Stomach (tissue), 9 donors: ENCODE measurements around the gene UBTD1. TPM values are rescaled to one million over a fixed set of nuclear protein-coding genes. Genes with fewer than 3 reads are reported as not detected.
A peak's percentile ranks its signal among the peaks of the same experiment; 100 is the strongest.
"Not testable (repeated sequence)": the region's sequence is repeated elsewhere in the genome, so short reads cannot be mapped to it uniquely, and the experiment has no call there.

Source experiments
- DNase-seq, 2 donors: peaks; one replicate each; pipeline versions ENCODE4 v3.0.0 to v3.0.0-alpha.2; 2013 to 2019
- H3K27ac ChIP-seq, 5 donors: fragments of 200-600 bp in 4 of 5; sonication (generic) in 4 of 5; one replicate each; pipeline ENCODE4 v1.5.1; 2013 to 2019; ENCODE audit warnings: mild to moderate bottlenecking in 1 of 5, moderate library complexity in 1 of 5
- H3K27me3 ChIP-seq, 3 donors: fragments of 200-600 bp; sonication (generic); one replicate each; pipeline ENCODE4 v1.5.1; 2017 to 2019; ENCODE audit warnings: mixed run types in 1 of 3
- H3K36me3 ChIP-seq, 4 donors: fragments of 200-600 bp; sonication (generic); 1 replicate in 3 of 4; 2 replicates in 1 of 4; pipeline ENCODE4 v1.5.1; 2016 to 2019
- H3K4me1 ChIP-seq, 4 donors: fragments of 200-600 bp; sonication (generic); one replicate each; pipeline ENCODE4 v1.5.1; 2016 to 2019
- H3K4me3 ChIP-seq, 4 donors: fragments of 200-600 bp; sonication (generic) in 3 of 4; one replicate each; pipeline ENCODE4 v1.5.1; 2016 to 2019; ENCODE audit warnings: mild to moderate bottlenecking in 1 of 4
- H3K9me3 ChIP-seq, 4 donors: fragments of 200-600 bp; sonication (generic); one replicate each; pipeline ENCODE4 v1.5.1; 2016 to 2019
- EP300 ChIP-seq: sonication (generic); formaldehyde crosslinking; IDR thresholded peaks from one replicate; pipeline ENCODE4 v1.6.1; 2017; ENCODE audit warnings: antibody characterized with exemption
- POLR2A ChIP-seq, 4 donors: fragments of 450-650 bp; IDR thresholded peaks; one replicate each; pipeline ENCODE4 v1.6.1; 2016; ENCODE audit warnings: antibody characterized with exemption in 4 of 4, control low read depth in 2 of 4, mild to moderate bottlenecking in 1 of 4, moderate library complexity in 1 of 4
- POLR2AphosphoS5 ChIP-seq, 3 donors: sonication (generic); formaldehyde crosslinking; IDR thresholded peaks; one replicate each; pipeline ENCODE4 v1.6.1; 2016; ENCODE audit warnings: antibody characterized with exemption in 3 of 3
- WGBS, 5 donors: extraction: QIAGEN DNeasy Blood & Tissue Kit in 3 of 5; methylation state at CpG; one replicate each; pipeline versions ENCODE4 v1.1.5 to v1.1.7; 2013 to 2018; 5-methylcytosine and 5-hydroxymethylcytosine counted together
- intact Hi-C: fragments of 100-400 bp; cut with DNase I; formaldehyde crosslinking; loops from one replicate; pipeline ENCODE4 v1.15.1; 2023; ENCODE audit warnings: low total_unique reads
- polyA plus RNA-seq, 3 donors: library from polyadenylated mRNA; stranded (reverse); fragments of 200-250 nt; gene quantifications; one replicate each; pipeline ENCODE4 v1.2.3, GENCODE V29; 2013
- total RNA-seq, 5 donors: library from RNA; depleted of rRNA; stranded (reverse); fragments of >200 nt; gene quantifications; one replicate each; pipeline versions ENCODE4 v1.1.0 to v1.2.3, GENCODE V29; 2014 to 2016
- TF ChIP-seq, protein P1 (sequence below), 7 experiments: fragments of 450-650 bp in 4 of 7; fragments of 200-600 bp in 3 of 7; sonication (generic) in 3 of 7; IDR thresholded peaks; one replicate each; pipeline ENCODE4 v1.5.1; 2016 to 2019; ENCODE audit warnings: antibody characterized with exemption in 7 of 7, control low read depth in 2 of 7, mild to moderate bottlenecking in 1 of 7
- donor health status: healthy with polysubstance abuse.
- donor health status: Bipolar disorder and iron deficiency.
- donor health status: healthy.

UBTD1 gene
- total and polyA plus RNA-seq, 8 donors, result 1.3 to 22.9 (median 8.1) TPM

DNA sequence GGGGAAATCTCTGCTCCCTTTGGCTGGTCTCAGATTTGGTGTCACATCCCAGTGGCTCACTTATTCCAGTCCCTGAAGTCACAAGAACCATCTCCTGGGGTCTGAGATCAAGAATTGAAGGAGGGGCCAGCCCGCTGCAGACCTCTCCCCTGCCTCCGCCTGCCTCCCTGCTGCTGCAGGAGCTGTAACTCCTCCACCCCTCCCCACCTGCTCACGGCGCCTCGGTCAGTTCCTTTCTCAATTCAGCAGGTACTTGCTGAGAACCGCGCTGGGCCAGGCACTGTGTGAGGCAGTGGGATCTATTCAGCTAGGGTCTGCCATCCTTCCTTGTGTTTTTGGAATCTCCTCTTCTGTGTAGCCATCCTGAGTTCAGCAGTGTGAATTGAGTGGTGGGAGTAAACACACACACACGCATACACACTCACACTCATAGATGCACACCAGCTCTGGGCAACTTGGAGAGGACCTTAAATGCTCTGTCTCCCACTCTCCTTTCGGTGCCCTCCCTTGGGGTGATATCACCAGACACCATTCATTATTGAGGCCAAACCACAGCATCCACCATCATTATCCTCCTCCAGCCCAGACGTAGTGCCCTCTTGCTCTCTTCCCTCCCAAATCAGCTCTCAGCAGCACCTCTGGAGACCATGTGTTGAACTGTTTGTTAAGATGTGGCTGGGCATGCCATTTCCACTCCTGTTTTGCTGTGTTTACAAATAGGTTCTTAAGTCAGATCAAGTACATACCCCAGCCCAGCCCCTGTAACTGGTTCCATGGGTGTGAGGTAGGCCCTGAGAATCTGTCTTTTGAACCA lies 51.8 kb downstream of the UBTD1 start:
- TF ChIP-seq POLR2A (IDR thresholded peaks at IDR 0.05) (no peak), EP300 (no peak), POLR2AphosphoS5 (IDR thresholded peaks at IDR 0.05) (no peak)
- TF ChIP-seq, protein P1, sequence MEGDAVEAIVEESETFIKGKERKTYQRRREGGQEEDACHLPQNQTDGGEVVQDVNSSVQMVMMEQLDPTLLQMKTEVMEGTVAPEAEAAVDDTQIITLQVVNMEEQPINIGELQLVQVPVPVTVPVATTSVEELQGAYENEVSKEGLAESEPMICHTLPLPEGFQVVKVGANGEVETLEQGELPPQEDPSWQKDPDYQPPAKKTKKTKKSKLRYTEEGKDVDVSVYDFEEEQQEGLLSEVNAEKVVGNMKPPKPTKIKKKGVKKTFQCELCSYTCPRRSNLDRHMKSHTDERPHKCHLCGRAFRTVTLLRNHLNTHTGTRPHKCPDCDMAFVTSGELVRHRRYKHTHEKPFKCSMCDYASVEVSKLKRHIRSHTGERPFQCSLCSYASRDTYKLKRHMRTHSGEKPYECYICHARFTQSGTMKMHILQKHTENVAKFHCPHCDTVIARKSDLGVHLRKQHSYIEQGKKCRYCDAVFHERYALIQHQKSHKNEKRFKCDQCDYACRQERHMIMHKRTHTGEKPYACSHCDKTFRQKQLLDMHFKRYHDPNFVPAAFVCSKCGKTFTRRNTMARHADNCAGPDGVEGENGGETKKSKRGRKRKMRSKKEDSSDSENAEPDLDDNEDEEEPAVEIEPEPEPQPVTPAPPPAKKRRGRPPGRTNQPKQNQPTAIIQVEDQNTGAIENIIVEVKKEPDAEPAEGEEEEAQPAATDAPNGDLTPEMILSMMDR (IDR thresholded peaks at IDR 0.05), result no peak
- Histone ChIP-seq H3K27ac (peak overlapping the region in 1 of 5 donors; percentile 11), H3K4me3 (no peak overlapping the region), H3K27me3 (no peaks in the 10 kb centered on the region), H3K36me3 (peaks cover 0 to 4% (median 0%) of the 10 kb centered on the region in 4 donors), H3K9me3 (peaks cover 0 to 8% (median 0%) of the 10 kb centered on the region in 4 donors), H3K4me1 (peaks cover 0 to 18% (median 7%) of the 10 kb centered on the region in 4 donors)
- 77 to 90% (median 84%) methylated on average over 10 of the region's 10 CpGs for WGBS, 5 donors
- DNase-seq, result no peak
- intact Hi-C loops, result loop anchor here (10.0 kb wide), 1 partner anchor 86 kb away; no protein-coding TSS in a partner anchor

DNA sequence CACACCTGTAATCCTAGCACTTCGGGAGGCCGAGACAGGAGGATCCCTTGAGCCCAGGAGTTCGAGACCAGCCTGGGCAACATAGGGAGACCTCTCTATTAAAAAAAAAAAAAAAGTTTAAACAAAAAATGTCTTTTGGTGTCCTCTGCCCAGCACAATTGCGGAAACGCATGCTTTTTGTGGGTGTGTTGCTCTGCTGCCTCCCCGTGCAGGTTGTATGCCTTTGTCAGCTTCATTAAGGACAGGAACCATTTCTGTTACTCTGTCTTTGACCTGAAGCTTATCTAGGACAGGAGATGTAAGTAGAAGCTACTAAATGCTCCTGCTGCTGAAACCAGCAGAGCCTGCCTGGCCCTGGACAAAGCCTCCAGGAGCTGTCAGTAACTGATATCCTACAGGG lies 52.5 kb downstream of the UBTD1 start:
- H3K4me1 ChIP-seq, result peaks cover 0 to 18% (median 7%) of the 10 kb centered on the region in 4 donors
- intact Hi-C loops, result loop anchor here (10.0 kb wide), 1 partner anchor 86 kb away; no protein-coding TSS in a partner anchor
- H3K27ac ChIP-seq, result no peak overlapping the region
- no peak overlapping the region for H3K4me3 ChIP-seq
- H3K36me3 ChIP-seq, result peaks cover 0 to 4% (median 0%) of the 10 kb centered on the region in 4 donors
- 76 to 96% (median 87%) methylated on average over 6 of the region's 6 CpGs for WGBS, 5 donors
- H3K27me3 ChIP-seq, result no peaks in the 10 kb centered on the region
- DNase-seq, result no peak
- TF ChIP-seq POLR2A (IDR thresholded peaks at IDR 0.05) (no peak), POLR2AphosphoS5 (IDR thresholded peaks at IDR 0.05) (no peak), EP300 (no peak)
- TF ChIP-seq, protein P1 (IDR thresholded peaks at IDR 0.05), result no peak
- H3K9me3 ChIP-seq, result peaks cover 0 to 15% (median 0%) of the 10 kb centered on the region in 4 donors

DNA sequence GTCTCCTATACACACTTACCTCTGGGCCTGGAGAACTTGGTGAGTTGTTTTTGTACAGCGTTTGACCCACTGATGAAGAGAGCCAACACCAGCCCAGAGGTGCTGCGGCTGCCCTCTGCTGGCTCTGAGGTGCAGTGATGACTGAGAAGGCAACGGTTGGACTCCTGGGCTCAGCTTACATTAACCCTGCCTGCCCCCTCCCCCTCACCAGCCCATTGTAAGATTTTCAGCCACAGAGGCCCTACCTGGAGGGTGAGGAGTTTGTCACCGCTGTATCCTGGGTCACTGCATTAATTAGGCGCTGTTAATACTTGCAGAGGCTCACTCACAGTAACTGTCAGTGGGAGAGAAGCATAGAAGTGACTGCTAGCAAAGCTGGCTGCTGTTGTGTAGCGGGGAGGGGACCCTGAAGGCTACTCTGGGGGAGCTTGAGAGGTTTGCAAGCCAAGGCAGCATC lies 54.9 kb downstream of the UBTD1 start:
- peak in 1 of 3 donors; percentile 52 for TF ChIP-seq POLR2AphosphoS5 (IDR thresholded peaks at IDR 0.05)
- TF ChIP-seq, protein P1 (IDR thresholded peaks at IDR 0.05), result peak in 5 of 7 experiments; percentile 60 to 71 (median 63)
- TF ChIP-seq POLR2A (IDR thresholded peaks at IDR 0.05), result no peak
- TF ChIP-seq EP300, result no peak
- Histone ChIP-seq H3K27me3 (no peaks in the 10 kb centered on the region), H3K36me3 (peaks cover 0 to 4% (median 0%) of the 10 kb centered on the region in 4 donors), H3K9me3 (peaks cover 0 to 22% (median 0%) of the 10 kb centered on the region in 4 donors), H3K4me1 (peaks cover 0 to 13% (median 4%) of the 10 kb centered on the region in 4 donors), H3K4me3 (no peak overlapping the region), H3K27ac (no peak overlapping the region)
- DNase-seq, result peak; percentile 68 to 82
- intact Hi-C loops, result loop anchor here (10.0 kb wide), 1 partner anchor 89 kb away; no protein-coding TSS in a partner anchor
- 20 to 26% (median 22%) methylated on average over 4 to 6 of the region's 6 CpGs for WGBS, 5 donors

DNA sequence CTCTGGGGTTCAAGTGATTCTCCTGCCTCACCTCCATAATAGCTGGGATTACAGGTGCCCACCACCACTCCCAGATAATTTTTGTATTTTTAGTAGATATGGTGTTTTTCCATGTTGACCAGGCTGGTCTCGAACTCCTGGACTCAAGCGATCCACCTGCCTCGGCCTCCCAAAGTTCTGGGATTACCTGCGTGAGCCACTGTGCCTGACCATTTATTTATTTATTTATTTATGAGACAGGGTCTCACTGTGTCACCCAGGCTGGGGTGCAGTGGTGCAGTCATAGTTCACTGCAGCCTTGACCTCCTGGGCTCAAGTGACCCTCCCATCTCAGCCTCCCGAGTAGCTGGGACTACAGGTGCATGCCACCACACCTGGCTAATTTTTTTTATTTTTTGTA lies 55.6 kb downstream of the UBTD1 start:
- H3K27me3 ChIP-seq, H3K27ac ChIP-seq, DNase-seq, H3K4me3 ChIP-seq, H3K36me3 ChIP-seq: not testable (repeated sequence)
- peaks cover 0 to 22% (median 0%) of the 10 kb centered on the region in 4 donors for H3K9me3 ChIP-seq
- H3K4me1 ChIP-seq, result peaks cover 0 to 13% (median 4%) of the 10 kb centered on the region in 4 donors
- intact Hi-C loops, result loop anchor here (10.0 kb wide), 1 partner anchor 90 kb away; no protein-coding TSS in a partner anchor
- WGBS, 5 donors, result 94 to 97% (median 94%) methylated on average over 5 of the region's 5 CpGs

DNA sequence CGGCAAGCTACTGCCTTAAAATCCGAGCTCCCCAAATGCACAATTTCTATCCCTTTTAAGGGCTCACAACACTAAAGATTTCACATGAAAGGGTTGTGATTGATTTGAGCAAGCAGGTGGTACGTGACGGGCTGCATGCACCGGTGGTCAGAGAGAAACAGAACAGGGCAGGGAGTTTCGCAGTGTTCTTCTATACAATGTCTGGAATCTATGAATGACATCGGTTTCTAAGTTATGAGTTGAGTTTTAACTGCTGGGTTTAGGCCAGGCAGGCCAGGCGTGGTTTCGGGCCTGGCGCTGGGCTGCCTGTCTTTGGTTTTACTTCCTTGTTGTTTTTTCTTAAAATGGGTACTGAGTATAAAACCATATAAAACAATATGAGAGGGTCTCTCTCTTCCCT lies 56.8 kb downstream of the UBTD1 start:
- H3K4me1 ChIP-seq, H3K36me3 ChIP-seq, H3K27ac ChIP-seq, DNase-seq, H3K4me3 ChIP-seq, H3K27me3 ChIP-seq: not testable (repeated sequence)
- peaks cover 0 to 22% (median 0%) of the 10 kb centered on the region in 4 donors for H3K9me3 ChIP-seq
- 93 to 99% (median 96%) methylated on average over 6 to 10 of the region's 10 CpGs for WGBS, 5 donors
- intact Hi-C loops, result loop anchor here (10.0 kb wide), 1 partner anchor 91 kb away; no protein-coding TSS in a partner anchor

DNA sequence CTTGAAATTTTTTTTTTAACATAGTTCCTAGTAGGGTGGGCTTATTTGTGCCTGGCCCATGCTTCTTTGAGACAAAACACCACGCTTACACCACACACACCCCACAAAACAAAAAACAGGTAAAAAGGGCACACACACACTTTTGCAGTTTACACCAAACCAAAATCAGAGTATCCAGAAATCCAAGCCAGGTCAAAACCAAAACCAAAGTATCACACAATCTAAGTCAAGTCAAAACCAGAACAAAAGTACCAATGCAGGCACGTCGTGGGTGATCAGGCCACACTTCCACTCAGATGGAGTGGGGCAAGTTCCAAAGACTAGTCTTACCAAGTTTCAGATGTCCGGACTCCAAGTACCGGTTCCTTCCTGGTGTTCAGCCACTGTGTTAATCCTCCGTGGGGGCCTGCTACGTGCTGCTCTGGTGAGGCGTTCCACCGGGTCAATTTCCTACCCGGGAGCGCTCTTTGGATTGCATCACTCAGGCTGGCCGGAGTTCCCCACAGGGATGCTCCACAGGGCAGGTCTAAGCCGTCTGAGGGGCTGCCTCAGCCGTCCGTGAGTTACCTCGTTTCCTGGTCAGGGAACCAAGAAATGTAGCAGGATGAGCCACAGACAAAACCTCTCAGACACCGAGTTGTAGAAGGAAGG lies 62.1 kb downstream of the UBTD1 start:
- H3K4me3 ChIP-seq, H3K27me3 ChIP-seq, H3K36me3 ChIP-seq, DNase-seq, intact Hi-C loops, H3K4me1 ChIP-seq: not testable (repeated sequence)
- peak overlapping the region in 2 of 5 donors; percentile 16 to 39 for H3K27ac ChIP-seq
- 77 to 90% (median 88%) methylated on average over 17 of the region's 17 CpGs for WGBS, 5 donors
- peaks cover 0 to 11% (median 0%) of the 10 kb centered on the region in 4 donors for H3K9me3 ChIP-seq

DNA sequence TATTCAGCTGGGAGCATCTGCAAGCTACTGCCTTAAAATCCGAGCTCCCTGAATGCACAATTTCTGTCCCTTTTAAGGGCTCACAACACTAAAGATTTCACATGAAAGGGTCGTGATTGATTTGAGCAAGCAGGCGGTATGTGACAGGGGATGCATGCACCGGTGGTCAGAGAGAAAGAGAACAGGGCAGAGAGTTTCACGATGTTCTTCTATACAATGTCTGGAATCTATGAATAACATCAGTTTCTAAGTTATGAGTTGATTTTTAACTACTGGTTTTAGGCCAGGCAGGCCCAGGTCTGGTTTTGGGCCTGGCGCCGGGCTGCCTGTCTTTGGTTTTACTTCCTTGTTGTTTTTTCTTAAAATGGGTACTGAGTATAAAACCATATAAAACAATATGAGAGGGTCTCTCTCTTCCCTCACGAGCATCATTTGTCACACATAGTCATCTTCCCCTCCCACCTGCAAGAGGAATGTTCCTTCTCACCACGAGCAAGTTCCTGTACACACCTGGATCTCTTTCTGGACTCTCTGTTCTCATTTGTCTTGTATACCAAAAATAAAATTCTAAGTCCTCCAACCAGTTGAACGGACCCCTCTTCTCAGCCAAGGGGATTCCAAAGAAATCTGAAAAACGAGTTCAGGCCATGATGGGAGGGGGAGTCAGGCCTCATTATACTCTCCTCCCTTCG lies 62.8 kb downstream of the UBTD1 start:
- H3K27ac ChIP-seq, result peak overlapping the region in 1 of 5 donors; percentile 16
- DNase-seq, H3K4me1 ChIP-seq, intact Hi-C loops, H3K36me3 ChIP-seq, H3K9me3 ChIP-seq, H3K27me3 ChIP-seq, H3K4me3 ChIP-seq: not testable (repeated sequence)
- WGBS, 5 donors, result 91 to 95% (median 92%) methylated on average over 12 of the region's 12 CpGs
